Keratinocyte (primary cell): ENCODE measurements around the gene MYOCOS. TPM values are rescaled to one million over a fixed set of nuclear protein-coding genes. Genes with fewer than 3 reads are reported as not detected.

Source experiments
- DNase-seq: peaks from one replicate; pipeline ENCODE4 v3.0.0-alpha.2; 2011; ENCODE audit warnings: low read depth, missing footprints, low spot score
- FAIRE-seq: peaks from 2 replicates; lab custom pipeline; 2011; peaks lifted over from hg19 to GRCh38; lab: Jason Lieb, UNC
- H2AFZ ChIP-seq: 2 replicates; pipeline ENCODE4 v1.6.0; 2012; ENCODE audit warnings: low read length, control low read depth, inconsistent platforms; ENCODE audit not compliant: control insufficient read depth
- H3K27ac ChIP-seq: 2 replicates; pipeline ENCODE4 v1.5.1; 2011; ENCODE audit warnings: low read length; ENCODE audit not compliant: control insufficient read depth, insufficient read depth
- H3K27me3 ChIP-seq: 3 replicates; pipeline ENCODE4 v1.6.0; 2011; ENCODE audit warnings: low read length; ENCODE audit not compliant: control insufficient read depth, insufficient read depth; ENCODE audit errors: extremely low read depth
- H3K36me3 ChIP-seq, 2 experiments: 2 replicates in 1 of 2; 3 replicates in 1 of 2; pipeline ENCODE4 v1.5.1; 2011; ENCODE audit warnings: low read length in 2 of 2, mild to moderate bottlenecking in 1 of 2; ENCODE audit not compliant: control insufficient read depth in 2 of 2, insufficient read depth in 2 of 2; ENCODE audit errors: extremely low read depth in 1 of 2
- H3K4me1 ChIP-seq: 3 replicates; pipeline ENCODE4 v1.5.1; 2011; ENCODE audit warnings: low read length; ENCODE audit not compliant: control insufficient read depth, insufficient read depth; ENCODE audit errors: extremely low read depth
- H3K4me2 ChIP-seq: 3 replicates; pipeline ENCODE4 v1.6.0; 2011; ENCODE audit warnings: low read depth, low read length; ENCODE audit not compliant: control insufficient read depth, insufficient read depth; ENCODE audit errors: extremely low read depth
- H3K4me3 ChIP-seq, 3 experiments: fragments of 200-600 bp in 1 of 3; sonication (generic) in 1 of 3; 2 replicates in 2 of 3; 3 replicates in 1 of 3; pipeline ENCODE4 v1.5.1; 2011 to 2016; ENCODE audit warnings: low read length in 3 of 3, mild to moderate bottlenecking in 3 of 3, control low read depth in 2 of 3, inconsistent platforms in 1 of 3, low read depth in 1 of 3, mixed read lengths in 1 of 3, mixed run types in 1 of 3, moderate library complexity in 1 of 3; ENCODE audit not compliant: control insufficient read depth in 2 of 3, insufficient read depth in 2 of 3; ENCODE audit errors: extremely low read depth in 1 of 3
- H3K79me2 ChIP-seq: 2 replicates; pipeline ENCODE4 v1.6.0; 2012; ENCODE audit warnings: low read length; ENCODE audit not compliant: control insufficient read depth, insufficient read depth
- H3K9ac ChIP-seq: 3 replicates; pipeline ENCODE4 v1.6.0; 2011; ENCODE audit warnings: low read length; ENCODE audit not compliant: control insufficient read depth, insufficient read depth; ENCODE audit errors: extremely low read depth
- H3K9me1 ChIP-seq: 3 replicates; pipeline ENCODE4 v1.6.0; 2011; ENCODE audit warnings: low read length; ENCODE audit not compliant: control insufficient read depth, insufficient read depth; ENCODE audit errors: extremely low read depth
- H3K9me3 ChIP-seq: 2 replicates; pipeline ENCODE4 v1.5.1; 2012; ENCODE audit warnings: low read depth, low read length; ENCODE audit not compliant: control insufficient read depth
- H4K20me1 ChIP-seq: 3 replicates; pipeline ENCODE4 v1.6.0; 2011; ENCODE audit warnings: low read length; ENCODE audit not compliant: control insufficient read depth, insufficient read depth; ENCODE audit errors: extremely low read depth
- EZH2 ChIP-seq: IDR thresholded peaks from one replicate; pipeline ENCODE4 v1.6.1; 2012; ENCODE audit warnings: inconsistent platforms, mild to moderate bottlenecking, low read length, moderate library complexity
- dilution Hi-C: fragments of 300-500 bp; cut with MboI; formaldehyde crosslinking; loops from one replicate; pipeline ENCODE4 v1.7.0; 2020; ENCODE audit warnings: low sequenced_read_pairs; ENCODE audit not compliant: extremely low pct_ligation_motif_present
- polyA plus RNA-seq, 5 experiments: library from polyadenylated mRNA; depleted of rRNA in 3 of 5; stranded (reverse) in 3 of 5; stranded (forward) in 1 of 5; unstranded in 1 of 5; fragments of >200 nt; gene quantifications; 1 replicate in 1 of 5; 2 replicates in 3 of 5; 3 replicates in 1 of 5; pipeline versions ENCODE4 v1.2.1 to v1.2.3, GENCODE V29; 2011 to 2012; ENCODE audit warnings: missing spikeins in 2 of 5, low read depth in 1 of 5, low replicate concordance in 1 of 5
- TF ChIP-seq, protein P1 (sequence below), 3 experiments: IDR thresholded peaks in 1 of 3; conservative IDR thresholded peaks in 1 of 3; optimal IDR thresholded peaks in 1 of 3; 2 replicates in 2 of 3; 3 replicates in 1 of 3; pipeline versions ENCODE3 to v1.5.1; 2011; ENCODE audit warnings: low read length in 3 of 3, mild to moderate bottlenecking in 3 of 3, moderate library complexity in 2 of 3, control low read depth in 1 of 3, inconsistent platforms in 1 of 3; ENCODE audit not compliant: insufficient read depth in 2 of 3; ENCODE audit errors: extremely low read depth in 1 of 3

MYOCOS gene
- polyA plus RNA-seq, 1 donor (not counting 4 experiments of a cell fraction or from before 2014, with no cell fraction given): 0.05 TPM

- Histone ChIP-seq H3K9me3 (no peaks in the 10 kb centered on the region), H3K9me1 (no peaks in the 10 kb centered on the region), H3K27me3 (peaks cover 22% of the 10 kb centered on the region), H3K27ac (no peak overlapping the region), H4K20me1 (no peaks in the 10 kb centered on the region), H3K4me3 (no peak overlapping the region), H3K79me2 (no peaks in the 10 kb centered on the region), H3K4me2 (no peak overlapping the region), H3K36me3 (no peaks in the 10 kb centered on the region), H3K4me1 (no peaks in the 10 kb centered on the region), H3K9ac (no peak overlapping the region), H2AFZ (no peak overlapping the region)
- FAIRE-seq (no peak), DNase-seq (no peak)
- dilution Hi-C loops: no loop called here
- TF ChIP-seq EZH2: no peak
- TF ChIP-seq, protein P1, sequence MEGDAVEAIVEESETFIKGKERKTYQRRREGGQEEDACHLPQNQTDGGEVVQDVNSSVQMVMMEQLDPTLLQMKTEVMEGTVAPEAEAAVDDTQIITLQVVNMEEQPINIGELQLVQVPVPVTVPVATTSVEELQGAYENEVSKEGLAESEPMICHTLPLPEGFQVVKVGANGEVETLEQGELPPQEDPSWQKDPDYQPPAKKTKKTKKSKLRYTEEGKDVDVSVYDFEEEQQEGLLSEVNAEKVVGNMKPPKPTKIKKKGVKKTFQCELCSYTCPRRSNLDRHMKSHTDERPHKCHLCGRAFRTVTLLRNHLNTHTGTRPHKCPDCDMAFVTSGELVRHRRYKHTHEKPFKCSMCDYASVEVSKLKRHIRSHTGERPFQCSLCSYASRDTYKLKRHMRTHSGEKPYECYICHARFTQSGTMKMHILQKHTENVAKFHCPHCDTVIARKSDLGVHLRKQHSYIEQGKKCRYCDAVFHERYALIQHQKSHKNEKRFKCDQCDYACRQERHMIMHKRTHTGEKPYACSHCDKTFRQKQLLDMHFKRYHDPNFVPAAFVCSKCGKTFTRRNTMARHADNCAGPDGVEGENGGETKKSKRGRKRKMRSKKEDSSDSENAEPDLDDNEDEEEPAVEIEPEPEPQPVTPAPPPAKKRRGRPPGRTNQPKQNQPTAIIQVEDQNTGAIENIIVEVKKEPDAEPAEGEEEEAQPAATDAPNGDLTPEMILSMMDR (optimal IDR thresholded peaks at IDR 0.05 in 1 of 3, IDR thresholded peaks at IDR 0.05 in 1 of 3, conservative IDR thresholded peaks at IDR 0.05 in 1 of 3; ENCODE audit: extremely low read depth in 1 of 3, insufficient read depth in 2 of 3, low read length in 3 of 3): no peak
These were observed 31.8 kb downstream of the MYOCOS start for GRCh38 chr1:171653796-171654195.

GRCh38 chr1:171654201-171654941 is 32.3 kb downstream of the MYOCOS start:
- Histone ChIP-seq H3K9ac (no peak overlapping the region), H3K79me2 (no peaks in the 10 kb centered on the region), H3K9me3 (no peaks in the 10 kb centered on the region), H3K4me1 (no peaks in the 10 kb centered on the region), H2AFZ (no peak overlapping the region), H3K27ac (no peak overlapping the region), H3K4me2 (no peak overlapping the region), H4K20me1 (no peaks in the 10 kb centered on the region), H3K9me1 (no peaks in the 10 kb centered on the region), H3K4me3 (no peak overlapping the region), H3K27me3 (peaks cover 22% of the 10 kb centered on the region), H3K36me3 (no peaks in the 10 kb centered on the region)
- FAIRE-seq (no peak), DNase-seq (no peak)
- dilution Hi-C loops: no loop called here
- no peak for TF ChIP-seq EZH2
- TF ChIP-seq, protein P1 (optimal IDR thresholded peaks at IDR 0.05 in 1 of 3, IDR thresholded peaks at IDR 0.05 in 1 of 3, conservative IDR thresholded peaks at IDR 0.05 in 1 of 3; ENCODE audit: extremely low read depth in 1 of 3, insufficient read depth in 2 of 3, low read length in 3 of 3): no peak
